RWPE2 (cell line): ENCODE results near the gene OSBPL2.

ENCODE experiments used
- ATAC-seq: fragments of 200-7000 bp; cut with Tn5 transposase; 3 replicates; pipeline ENCODE4 v1.9.1; 2021; ENCODE audit warnings: low read depth
- DNase-seq: peaks from one replicate; pipeline ENCODE4 v3.0.0-alpha.2; 2020; ENCODE audit warnings: low spot score
- H3K27ac ChIP-seq: fragments of 450-650 bp; 2 replicates; pipeline ENCODE4 v1.5.1; 2017; ENCODE audit warnings: mild to moderate bottlenecking; ENCODE audit not compliant: poor library complexity, severe bottlenecking
- H3K27me3 ChIP-seq: fragments of 250-450 bp; sonication (Bioruptor Pico); 2 replicates; pipeline ENCODE4 v1.5.1; 2021; ENCODE audit warnings: mild to moderate bottlenecking, moderate library complexity; ENCODE audit not compliant: insufficient read depth, poor library complexity, severe bottlenecking
- H3K36me3 ChIP-seq: fragments of 250-450 bp; sonication (Bioruptor Pico); 2 replicates; pipeline ENCODE4 v1.5.1; 2020; ENCODE audit warnings: low read depth, mild to moderate bottlenecking, moderate library complexity
- H3K4me1 ChIP-seq: fragments of 250-450 bp; sonication (Bioruptor Pico); 2 replicates; pipeline ENCODE4 v1.5.1; 2021; ENCODE audit warnings: mild to moderate bottlenecking, moderate library complexity; ENCODE audit not compliant: insufficient read depth, poor library complexity, severe bottlenecking
- H3K4me3 ChIP-seq: fragments of 250-450 bp; sonication (Bioruptor Pico); 2 replicates; pipeline ENCODE4 v1.5.1; 2021; ENCODE audit warnings: mild to moderate bottlenecking, moderate library complexity; ENCODE audit not compliant: severe bottlenecking
- H3K9me3 ChIP-seq: fragments of 250-450 bp; sonication (Bioruptor Pico); 2 replicates; pipeline ENCODE4 v1.5.1; 2021; ENCODE audit warnings: mild to moderate bottlenecking, moderate library complexity; ENCODE audit not compliant: severe bottlenecking
- TF ChIP-seq, protein P1 (sequence below): fragments of 450-650 bp; IDR thresholded peaks from one replicate; pipeline ENCODE4 v1.5.1; 2017; ENCODE audit warnings: mild to moderate bottlenecking, moderate library complexity; ENCODE audit not compliant: poor library complexity, severe bottlenecking

Gene OSBPL2

DNA sequence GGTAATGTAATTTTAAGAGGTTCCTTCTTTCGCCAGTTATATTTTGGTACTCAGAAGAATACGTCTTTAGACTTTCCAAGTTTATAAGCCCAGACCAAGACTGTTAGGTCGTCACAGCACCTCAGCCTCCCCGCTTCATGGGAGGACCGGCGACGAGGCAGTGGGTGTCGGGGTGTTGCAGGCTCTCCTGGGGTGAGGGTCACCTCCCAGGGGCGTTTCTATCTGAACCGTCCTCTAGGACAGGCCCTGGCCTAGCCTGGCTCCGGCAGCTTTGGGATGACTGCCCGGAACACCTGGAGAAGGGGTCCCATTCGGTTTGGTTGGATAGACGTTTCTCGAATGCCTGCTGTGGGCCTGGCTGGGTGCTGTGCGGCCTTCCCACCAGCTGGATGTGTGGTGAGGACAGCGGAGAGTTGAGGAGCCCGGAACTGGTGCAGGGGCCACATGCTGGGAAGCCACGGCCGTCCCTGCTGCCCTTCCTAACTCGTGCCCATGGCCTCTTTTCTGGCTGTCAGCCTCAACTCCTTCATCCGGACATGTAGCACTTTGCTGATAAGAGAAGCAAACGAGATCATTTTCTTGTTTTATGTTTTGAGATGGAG, 1.1 kb downstream of the OSBPL2 start:
- H3K9me3 ChIP-seq = no peaks in the 10 kb centered on the region
- TF ChIP-seq, protein P1, sequence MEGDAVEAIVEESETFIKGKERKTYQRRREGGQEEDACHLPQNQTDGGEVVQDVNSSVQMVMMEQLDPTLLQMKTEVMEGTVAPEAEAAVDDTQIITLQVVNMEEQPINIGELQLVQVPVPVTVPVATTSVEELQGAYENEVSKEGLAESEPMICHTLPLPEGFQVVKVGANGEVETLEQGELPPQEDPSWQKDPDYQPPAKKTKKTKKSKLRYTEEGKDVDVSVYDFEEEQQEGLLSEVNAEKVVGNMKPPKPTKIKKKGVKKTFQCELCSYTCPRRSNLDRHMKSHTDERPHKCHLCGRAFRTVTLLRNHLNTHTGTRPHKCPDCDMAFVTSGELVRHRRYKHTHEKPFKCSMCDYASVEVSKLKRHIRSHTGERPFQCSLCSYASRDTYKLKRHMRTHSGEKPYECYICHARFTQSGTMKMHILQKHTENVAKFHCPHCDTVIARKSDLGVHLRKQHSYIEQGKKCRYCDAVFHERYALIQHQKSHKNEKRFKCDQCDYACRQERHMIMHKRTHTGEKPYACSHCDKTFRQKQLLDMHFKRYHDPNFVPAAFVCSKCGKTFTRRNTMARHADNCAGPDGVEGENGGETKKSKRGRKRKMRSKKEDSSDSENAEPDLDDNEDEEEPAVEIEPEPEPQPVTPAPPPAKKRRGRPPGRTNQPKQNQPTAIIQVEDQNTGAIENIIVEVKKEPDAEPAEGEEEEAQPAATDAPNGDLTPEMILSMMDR = no peak

DNA sequence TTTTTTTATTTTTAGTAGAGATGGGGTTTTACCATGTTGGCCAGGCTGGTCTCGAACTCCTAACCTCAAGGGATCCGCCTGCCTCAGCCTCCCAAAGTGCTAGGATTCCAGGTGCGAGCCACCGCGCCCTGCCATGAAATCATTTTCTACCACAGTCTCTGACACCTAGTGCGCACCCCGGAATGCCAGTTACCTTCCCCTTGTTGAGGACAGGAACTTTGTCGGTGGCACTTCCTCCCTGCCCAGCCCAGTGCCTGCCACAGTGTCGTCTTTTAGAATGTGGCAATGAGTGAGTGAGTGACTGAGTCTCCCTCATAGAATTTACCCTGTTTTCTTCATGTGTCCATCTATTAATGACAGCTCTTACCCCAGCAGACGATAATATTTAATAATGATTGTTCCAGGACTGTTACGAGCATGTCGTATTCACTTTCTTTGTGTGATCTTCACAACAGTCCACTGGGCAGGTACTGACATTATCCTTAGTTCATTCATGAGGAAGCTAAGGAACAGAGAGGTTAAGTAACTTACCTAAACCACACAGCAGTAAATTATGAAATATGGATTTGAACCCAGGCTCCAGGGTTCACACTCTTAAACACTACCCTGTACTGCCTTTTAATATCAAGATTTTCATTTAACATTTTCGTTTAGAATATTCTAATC, 1.8 kb downstream of the OSBPL2 start:
- no peak overlapping the region for H3K4me3 ChIP-seq
- DNase-seq (no peak), ATAC-seq (no peak)
- H3K36me3 ChIP-seq = peaks cover 32% of the 10 kb centered on the region
- H3K9me3 ChIP-seq = no peaks in the 10 kb centered on the region
- H3K27ac ChIP-seq = no peak overlapping the region
- TF ChIP-seq, protein P1 = no peak
- H3K27me3 ChIP-seq = no peaks in the 10 kb centered on the region
- peaks cover 24% of the 10 kb centered on the region for H3K4me1 ChIP-seq

More for the DNA sequence above, 1.1 kb downstream of the OSBPL2 start:
- H3K36me3 ChIP-seq = peaks cover 29% of the 10 kb centered on the region
- no peak for DNase-seq
- H3K4me1 ChIP-seq = peaks cover 24% of the 10 kb centered on the region
- no peaks in the 10 kb centered on the region for H3K27me3 ChIP-seq
- H3K27ac ChIP-seq = peak overlapping the region; percentile 46
- ATAC-seq = no peak
- peak overlapping the region; percentile 52 for H3K4me3 ChIP-seq

DNA sequence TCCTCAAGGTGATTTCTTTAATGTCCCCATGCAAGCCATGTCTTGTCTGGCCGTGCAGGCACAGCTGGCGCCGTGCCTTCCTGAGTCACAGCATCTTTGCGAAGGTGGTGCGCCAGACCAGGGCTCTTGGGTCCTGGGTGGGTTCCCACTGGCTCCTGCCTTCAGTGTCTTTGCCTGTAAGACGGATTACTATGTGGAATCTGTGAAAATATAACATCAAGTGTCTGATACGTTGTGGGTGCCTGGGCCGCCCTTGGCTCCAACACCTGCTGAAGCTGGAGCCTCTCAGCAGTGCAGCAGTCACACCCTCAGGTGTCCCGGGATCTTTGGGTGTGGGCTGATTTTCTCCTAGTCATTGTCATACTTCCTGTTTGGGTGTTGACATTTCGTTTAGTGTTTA, 3.2 kb downstream of the OSBPL2 start:
- H3K27ac ChIP-seq = peak overlapping the region; percentile 8
- H3K4me3 ChIP-seq = no peak overlapping the region
- no peak for ATAC-seq
- TF ChIP-seq, protein P1 = no peak
- H3K4me1 ChIP-seq = peaks cover 24% of the 10 kb centered on the region
- H3K36me3 ChIP-seq = peaks cover 32% of the 10 kb centered on the region
- H3K27me3 ChIP-seq = no peaks in the 10 kb centered on the region
- no peak for DNase-seq
- H3K9me3 ChIP-seq = no peaks in the 10 kb centered on the region

DNA sequence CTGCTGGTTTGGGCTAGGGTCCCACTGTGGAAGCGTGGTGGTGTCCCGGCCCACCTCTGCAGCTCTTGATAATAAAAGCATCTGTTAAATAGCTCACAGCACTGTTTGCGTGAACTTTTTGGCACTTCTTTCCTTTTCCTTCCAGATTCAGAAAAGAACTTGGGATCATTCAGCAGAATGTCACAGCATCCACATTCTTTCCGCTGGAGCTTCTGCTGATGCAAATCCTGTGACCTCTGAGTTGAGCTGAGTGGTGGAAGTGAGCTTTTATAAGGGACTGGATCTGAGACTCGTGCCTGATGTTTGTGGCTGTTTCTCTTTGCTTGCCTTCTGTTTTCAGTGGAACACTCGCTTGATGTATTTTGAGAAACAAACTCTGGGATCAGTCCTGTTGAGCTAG, 3.9 kb downstream of the OSBPL2 start:
- H3K27me3 ChIP-seq = no peaks in the 10 kb centered on the region
- TF ChIP-seq, protein P1 = no peak
- ATAC-seq = no peak
- H3K27ac ChIP-seq = peak overlapping the region; percentile 8
- peaks cover 32% of the 10 kb centered on the region for H3K36me3 ChIP-seq
- no peaks in the 10 kb centered on the region for H3K9me3 ChIP-seq
- DNase-seq = no peak
- no peak overlapping the region for H3K4me3 ChIP-seq
- peaks cover 24% of the 10 kb centered on the region for H3K4me1 ChIP-seq

DNA sequence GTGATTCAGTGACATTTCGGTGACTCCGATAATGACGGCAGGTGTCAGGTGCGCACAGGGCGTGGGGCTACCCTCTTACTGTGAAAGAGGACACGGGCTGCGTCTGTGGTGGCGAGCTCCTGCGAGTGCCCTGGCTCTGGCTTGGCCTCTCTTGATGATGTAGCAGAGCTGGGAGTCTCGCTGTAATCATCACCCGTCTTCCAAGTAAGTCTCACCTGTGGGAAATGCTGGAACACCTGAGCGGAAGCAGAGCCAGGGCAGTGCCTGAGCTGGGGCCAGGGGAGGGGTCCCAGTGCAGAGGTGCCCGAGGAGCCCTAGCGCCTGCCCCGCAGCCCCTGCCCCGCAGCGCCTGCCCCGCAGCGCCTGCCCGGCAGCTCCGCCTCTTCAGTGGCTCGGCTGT, 4.8 kb downstream of the OSBPL2 start:
- H3K9me3 ChIP-seq = no peaks in the 10 kb centered on the region
- DNase-seq = no peak
- H3K4me3 ChIP-seq = no peak overlapping the region
- H3K27ac ChIP-seq = no peak overlapping the region
- H3K36me3 ChIP-seq = peaks cover 32% of the 10 kb centered on the region
- TF ChIP-seq, protein P1 = no peak
- H3K27me3 ChIP-seq = no peaks in the 10 kb centered on the region
- no peak for ATAC-seq
- peaks cover 24% of the 10 kb centered on the region for H3K4me1 ChIP-seq
